HG02588 (cell line): ENCODE measurements around the gene GLB1L3.
A peak's percentile ranks its signal among the peaks of the same experiment; 100 is the strongest.
"Not testable (repeated sequence)": the region's sequence is repeated elsewhere in the genome, so short reads cannot be mapped to it uniquely, and the experiment has no call there.

ENCODE experiments used
- ATAC-seq: cut with Tn5 transposase; IDR thresholded peaks from one replicate; pipeline ENCODE4 v1.9.1; 2021; ENCODE audit warnings: mild to moderate bottlenecking, moderate library complexity; ENCODE audit not compliant: unreplicated experiment

The GLB1L3 gene

DNA sequence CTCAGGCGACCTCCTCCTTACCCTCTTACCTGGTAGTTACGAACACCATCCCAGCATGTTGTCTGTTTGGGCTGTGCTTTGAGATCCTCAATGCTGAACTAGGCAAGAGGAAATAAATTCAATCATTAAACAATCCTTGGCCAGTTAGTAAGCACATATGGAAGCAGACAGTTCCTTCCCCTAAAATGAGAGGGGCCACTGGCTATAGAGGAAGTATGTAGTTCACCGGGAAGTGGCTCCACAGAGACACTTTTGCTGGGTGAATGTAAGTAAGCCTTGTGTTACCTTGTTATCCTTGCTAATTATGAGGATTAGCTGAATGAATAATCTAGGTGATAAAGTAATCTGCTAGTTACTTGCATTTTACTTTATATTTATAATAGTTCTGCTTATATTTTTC, 25.9 kb upstream of the GLB1L3 start:
- no peak for ATAC-seq

DNA sequence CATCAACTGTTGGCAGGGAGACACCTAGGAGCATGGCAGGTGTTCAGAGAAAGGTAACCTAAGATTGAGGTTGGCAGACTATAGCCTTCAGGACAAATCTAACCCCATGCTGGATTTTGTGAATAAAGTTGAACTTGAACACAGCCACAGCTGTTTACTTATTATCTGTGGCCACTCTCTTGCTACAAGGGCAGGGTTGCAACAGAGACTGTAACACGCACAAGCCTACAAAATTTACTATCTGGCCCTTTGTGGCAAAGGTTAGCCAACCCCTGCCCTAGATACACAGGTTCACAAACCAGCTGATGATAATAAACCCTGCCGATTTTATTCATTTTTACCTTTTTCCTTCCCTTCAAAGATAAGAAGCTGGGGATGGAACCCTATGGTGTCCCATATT, 25.5 kb upstream of the GLB1L3 start:
- no peak for ATAC-seq

DNA sequence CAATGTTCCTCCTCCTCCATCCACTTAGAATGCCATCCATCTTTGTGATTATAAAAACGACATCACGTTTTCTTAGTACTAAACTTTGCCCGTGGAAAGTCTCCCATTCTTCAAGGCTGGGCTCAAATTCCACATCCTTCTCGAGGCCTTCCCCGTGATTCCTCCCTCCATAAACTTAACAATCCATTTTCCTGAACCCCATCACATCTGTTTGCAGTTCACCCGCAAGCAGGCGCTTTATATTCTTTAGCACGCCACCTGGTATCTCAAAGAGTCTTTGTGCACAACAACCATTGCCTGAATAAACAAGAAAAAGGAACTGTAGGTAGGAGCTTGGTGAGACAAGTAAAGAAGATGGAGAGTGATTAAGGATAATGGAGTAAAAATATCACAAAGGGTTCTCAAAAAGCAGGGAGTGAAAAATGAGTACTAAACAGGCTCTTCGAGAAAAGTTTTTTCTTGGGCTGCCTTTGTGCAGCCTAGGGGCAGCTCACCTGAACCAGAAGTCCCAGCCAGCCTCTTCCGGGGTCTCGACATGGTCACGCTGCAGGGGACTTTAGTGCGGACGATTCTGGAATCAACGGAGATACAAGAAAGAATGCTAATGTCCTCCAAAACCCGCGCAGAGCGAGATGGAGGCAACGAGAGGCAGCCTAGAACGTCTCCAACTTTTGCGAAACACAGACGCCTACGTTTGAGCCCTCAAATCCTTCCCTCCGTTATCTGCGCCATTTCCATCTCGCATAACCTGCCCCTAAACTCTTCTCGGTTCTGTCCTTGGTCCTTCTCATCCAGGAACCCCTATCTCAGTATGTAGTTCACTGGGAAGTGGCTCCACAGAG, 23.6 kb upstream of the GLB1L3 start:
- ATAC-seq, result peak; percentile 24

DNA sequence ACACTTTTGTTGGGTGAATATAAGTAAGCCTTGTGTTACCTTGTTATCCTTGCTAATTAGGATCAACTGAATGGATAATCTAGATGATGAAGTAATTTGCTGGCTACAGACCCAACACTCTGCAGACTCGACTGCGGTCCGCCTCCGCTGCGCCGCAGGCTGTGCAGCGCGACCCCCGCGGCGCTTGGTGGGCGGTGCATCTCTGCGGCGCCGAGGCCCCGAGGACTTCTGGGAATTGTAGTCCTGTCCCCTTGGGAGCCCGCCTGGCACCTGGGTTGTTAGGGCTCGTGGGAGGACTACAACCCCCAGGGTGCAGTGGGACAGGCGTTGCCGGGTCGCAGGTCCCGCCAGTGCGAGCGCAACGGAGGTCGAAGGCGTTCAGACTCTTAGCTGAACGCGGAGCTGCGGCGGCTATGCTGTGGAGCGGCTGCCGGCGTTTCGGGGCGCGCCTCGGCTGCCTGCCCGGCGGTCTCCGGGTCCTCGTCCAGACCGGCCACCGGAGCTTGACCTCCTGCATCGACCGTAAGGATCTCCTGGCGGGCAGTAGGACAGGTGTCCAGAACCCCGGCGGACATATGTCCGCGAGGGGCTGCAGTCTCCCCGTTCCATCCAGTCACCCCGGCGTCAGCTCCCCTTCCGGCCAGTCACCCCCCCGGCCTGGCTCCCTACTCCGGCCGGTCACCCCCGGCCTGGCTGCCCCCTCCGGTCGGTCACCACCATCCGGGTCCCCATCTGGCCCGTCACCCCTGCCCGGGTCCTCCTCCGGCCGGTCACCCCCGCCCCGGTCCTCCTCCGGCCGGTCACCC, 22.8 kb upstream of the GLB1L3 start, which contains the start of the genes ACAD8 and THYN1:
Gene ACAD8, plus strand, starts transcription at position 381 of the 806 bp plus-strand sequence. Its CDS starts 33 bp downstream, at position 414.
Gene THYN1, minus strand, starts transcription at position 165 of the 806 bp plus-strand sequence. CDS start 470 bp downstream, outside the sequence.
- peak; percentile 100 for ATAC-seq

DNA sequence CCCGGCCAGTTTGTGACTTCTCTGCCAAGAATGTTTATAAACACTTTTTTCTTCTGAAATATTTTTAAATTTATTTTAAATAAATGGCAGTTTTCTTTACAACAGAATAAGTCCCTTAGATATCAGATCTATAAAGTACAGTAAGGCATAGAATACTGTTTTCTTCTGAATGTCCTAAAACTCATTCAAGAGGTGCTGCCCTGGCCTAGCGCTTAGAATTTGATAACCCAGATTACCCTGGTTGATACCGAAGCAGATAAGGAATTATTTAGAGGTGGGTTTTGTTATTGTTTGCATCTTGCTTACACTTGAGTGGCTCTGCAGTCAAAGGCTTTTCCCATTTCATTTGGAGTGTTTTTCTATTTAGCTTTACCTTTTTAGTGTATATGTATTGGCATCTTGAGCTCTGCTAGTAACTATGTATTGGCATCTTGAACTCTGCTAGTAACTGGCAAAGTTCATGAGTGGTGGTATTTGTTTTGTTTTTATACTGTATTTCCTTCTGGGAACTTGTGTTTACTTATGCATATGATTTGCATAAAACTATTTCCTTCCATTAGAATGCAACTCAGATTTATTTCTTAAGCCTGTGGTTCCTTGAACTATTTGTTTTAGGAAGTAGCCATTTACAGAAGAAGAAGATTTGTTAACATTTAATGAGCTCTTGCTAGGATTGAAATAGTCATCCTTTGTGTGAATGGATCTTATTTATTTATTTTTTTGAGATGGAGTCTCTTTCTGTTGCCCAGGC, 21.6 kb upstream of the GLB1L3 start:
- ATAC-seq, result no peak

DNA sequence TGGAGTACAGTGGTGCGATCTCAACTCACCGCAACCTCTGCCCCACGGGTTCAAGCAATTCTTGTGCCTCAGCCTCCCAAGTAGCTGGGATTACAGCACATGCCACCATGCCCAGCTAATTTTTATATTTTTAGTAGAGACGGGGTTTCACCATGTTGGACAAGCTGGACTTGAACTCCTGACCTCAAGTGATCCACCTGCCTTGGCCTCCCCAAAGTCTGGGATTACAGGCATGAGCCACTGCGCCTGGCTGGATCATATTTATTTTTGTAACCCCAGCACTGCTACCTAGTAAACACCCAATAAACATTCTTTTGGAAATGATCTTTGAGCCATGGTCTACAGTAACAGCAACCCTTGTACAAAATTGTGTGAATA, 21.0 kb upstream of the GLB1L3 start:
- not testable (repeated sequence) for ATAC-seq

DNA sequence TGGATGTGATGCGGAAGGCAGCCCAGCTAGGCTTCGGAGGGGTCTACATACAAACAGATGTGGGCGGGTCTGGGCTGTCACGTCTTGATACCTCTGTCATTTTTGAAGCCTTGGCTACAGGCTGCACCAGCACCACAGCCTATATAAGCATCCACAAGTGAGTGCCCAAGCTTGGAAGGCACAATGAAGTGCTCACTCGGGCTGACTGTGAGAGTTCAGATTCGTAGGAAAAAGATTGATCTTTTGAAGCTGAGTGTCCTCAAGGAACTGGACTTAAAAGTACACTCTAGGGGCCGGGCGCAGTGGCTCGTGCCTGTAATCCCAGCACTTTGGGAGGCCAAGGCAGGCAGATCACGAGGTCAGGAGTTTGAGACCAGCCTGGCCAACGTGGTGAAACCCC, 19.1 kb upstream of the GLB1L3 start:
- no peak for ATAC-seq

DNA sequence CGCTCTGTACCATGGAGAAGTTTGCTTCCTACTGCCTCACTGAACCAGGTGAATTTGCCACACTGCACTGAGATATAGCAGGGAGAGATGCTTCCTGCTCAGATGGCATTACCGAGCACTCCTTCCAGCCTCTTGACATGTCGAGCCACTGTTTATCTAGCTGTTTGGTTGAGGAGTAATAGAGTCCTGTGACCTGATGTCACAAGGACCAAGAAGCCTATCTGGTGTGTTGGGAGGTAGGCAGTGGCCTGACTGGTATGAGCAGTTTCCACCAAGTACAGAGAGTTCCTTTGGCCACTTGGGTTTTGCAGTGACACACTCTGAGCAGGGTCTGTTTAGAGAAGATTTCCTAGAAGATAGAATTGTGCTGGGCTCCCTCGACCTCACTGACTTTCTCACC, 17.6 kb upstream of the GLB1L3 start:
- no peak for ATAC-seq

DNA sequence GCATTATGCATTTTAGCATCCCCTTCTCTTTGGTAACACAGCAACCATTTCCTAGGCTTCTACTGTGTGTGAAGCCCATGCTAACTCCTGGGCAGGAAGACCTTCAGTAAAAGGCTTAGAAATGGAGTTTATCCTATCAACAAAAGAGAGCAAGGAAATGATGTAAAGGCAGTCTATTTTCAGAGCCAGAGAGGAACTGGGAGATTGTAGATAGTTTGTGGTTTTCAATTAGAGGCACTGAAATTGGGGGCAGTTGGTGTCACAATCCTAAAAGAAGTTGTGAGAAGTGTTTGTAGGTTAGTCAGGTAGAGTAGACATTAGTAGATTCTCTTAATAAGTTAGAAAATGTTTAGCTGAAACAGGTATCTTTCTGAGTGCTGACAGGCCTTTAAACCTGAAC, 15.7 kb upstream of the GLB1L3 start:
- no peak for ATAC-seq

DNA sequence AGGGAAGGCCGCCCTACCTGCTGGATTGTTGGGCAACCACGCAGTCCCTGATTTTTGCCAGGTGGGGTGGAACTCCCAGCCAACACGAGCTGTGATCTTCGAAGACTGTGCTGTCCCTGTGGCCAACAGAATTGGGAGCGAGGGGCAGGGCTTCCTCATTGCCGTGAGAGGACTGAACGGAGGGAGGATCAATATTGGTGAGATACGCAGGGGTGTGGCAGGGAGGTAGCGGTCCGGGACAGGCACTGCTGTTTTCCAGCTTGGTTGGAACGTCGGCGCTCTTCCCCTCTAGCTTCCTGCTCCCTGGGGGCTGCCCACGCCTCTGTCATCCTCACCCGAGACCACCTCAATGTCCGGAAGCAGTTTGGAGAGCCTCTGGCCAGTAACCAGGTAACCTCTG, 15.2 kb upstream of the GLB1L3 start:
- no peak for ATAC-seq

DNA sequence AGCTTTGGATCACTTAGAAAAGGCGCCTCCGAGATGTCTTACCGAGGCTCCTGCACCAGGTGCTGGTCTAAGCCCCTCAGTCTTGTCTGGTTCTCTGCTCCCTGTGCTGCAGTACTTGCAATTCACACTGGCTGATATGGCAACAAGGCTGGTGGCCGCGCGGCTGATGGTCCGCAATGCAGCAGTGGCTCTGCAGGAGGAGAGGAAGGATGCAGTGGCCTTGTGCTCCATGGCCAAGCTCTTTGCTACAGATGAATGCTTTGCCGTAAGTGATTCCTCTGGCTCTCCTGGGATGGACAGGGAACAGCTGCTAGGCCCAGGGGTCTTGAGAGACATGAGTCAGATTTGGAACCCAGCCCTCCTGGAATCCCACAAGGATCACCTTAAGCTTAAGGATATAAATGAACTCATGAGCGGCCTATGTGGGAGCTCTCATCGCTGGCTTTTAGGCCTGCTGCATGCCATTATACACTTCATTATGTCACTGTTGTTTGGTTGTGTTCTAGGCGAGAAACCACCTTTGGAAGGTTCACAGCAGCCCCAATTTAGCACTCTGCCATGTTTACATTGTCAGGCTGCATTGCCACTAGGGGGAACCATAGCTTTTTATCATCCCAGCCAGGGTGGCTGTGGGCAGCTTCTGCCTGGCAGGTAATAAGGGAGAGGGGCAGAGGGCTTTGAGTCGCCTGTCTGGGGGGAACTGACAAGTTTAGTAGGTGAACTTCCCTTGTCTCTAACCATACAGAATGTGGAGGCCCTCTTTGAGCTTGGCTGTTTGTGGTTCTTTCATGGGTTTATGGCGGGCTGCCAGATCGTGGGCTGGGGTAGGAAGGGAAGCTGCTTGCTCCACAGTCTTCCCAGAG, 14.3 kb upstream of the GLB1L3 start:
- no peak for ATAC-seq

DNA sequence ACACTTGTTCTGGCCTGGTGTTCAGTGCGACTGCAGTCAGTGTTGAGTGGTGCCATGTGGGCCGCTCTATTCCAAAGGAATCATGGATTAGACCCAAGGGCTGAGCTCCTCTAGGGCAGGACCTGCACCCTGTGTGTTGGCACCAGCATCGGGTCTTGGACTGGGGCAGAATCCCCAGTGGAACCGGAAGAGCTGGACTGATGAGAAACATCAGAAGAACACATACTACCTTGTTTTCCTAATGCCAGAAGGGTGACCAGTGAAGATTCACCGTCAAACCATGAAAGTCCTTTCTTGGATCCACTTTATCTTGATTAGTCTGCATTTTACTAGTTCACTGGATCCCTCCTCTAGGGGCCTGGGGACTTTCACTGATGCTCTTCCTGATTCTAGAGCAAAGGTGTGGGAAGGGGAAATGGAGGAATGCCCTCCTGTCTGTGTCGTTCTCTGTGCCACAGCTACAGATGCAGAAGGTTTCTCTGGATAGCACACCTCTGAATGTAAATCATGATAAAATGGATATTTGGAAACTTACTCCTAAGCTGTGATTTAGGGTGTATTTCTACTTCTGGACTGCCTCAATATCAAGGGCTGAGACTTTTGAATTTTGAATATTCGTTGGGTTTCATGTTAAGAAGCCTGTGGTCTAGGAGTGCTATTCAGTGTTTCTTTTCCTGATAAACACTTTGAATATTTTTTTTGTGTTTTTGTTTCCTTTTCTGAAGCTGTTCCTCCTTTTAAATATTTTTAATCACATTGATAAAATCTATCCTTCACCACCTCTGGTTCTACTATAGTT, 11.0 kb upstream of the GLB1L3 start:
- ATAC-seq, result no peak

DNA sequence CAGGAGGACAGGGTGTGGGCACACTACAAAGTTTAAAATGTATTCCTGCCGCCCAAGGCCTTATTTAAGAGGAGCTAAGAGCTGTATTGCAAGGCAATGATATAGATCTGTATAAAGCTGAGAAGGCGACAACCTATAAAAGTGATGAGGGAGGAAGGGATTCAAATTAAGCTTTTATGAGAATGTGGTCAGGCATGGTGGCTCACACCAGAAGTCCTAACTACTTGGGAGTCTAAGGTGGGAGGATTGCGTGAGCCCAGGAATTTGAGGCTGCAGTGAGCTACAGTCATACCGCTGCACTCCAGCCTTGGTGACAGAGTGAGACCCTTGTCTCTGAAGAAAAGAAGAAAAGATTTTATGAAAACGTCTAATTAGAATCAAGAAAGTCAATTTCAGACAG, 9.7 kb upstream of the GLB1L3 start:
- ATAC-seq, result no peak

DNA sequence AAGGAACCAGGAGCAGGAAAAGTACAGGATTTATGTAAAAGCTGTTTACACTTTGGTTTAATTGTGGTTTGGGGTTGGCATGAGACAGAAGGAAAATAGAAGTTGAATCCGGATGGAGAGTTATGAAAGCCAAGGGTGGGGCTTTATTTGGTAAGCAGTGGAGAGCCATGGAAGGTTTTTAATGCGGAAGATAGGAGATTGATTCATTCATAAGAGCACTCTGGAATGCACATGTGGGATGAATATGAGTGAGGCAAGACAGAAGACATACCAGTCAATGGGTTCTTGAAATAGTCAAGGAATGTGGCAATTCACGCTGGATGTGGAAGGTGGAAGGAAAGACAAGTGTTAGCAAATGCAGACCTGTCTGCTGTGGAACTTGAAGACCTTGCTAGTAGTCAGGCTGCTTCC, 9.3 kb upstream of the GLB1L3 start:
- ATAC-seq, result no peak

DNA sequence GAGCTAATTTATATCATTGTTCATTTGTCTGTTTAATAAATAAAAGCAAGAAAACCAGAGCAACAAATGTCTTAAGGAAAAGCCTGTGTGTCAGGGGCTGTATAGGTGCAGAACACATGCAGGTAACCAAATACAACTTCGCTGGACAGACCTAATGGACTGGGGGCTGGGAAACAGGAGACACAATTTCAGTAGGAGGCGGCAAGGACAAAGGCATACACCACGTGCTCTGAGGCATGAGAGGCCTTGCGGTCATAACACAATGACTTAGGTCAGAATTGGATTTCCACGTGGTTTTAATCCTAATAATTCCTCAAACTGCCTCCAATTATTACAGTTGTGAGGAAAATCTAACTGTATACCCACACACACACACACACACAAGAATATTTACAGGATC, 8.7 kb upstream of the GLB1L3 start:
- no peak for ATAC-seq

DNA sequence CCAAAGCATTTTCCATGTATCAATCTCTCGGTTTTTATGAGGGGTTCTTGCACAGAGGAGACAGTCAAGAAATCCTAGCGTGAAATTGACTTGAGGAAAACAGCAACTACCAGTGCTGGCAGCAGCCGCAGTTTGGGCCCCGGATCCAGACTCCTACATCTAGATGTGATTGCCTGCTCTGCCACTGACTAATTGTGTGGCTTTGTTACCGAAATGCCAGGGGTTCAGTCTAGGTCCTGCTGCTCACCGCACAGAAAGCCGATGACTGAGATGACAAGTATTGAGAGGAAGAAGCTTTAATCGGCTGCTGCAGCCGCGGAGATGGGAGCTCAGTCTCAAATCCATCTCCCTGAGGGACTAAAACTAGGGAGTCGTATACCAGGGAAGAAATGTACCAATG, 8.2 kb upstream of the GLB1L3 start:
- no peak for ATAC-seq

DNA sequence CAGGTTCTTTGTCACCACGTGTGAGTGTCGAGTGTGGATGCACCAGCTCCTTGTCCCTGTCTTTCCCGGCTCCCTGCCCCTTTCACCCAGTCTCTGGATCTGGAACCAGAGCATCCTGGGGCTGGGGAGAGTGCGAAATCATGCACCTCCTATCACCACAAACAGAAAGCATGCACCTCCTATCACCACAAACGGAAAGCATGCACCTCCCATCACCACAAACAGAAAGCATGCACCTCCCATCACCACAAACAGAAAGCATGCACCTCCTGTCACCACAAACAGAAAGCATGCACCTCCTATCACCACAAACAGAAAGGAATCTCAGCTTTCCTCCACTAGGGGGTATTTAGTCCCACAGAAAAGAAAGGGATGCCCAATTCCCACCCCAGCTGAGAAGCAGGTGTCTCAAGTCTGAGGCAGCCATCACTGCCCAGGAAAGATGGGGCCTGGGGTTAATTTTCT, 5.9 kb upstream of the GLB1L3 start:
- ATAC-seq, result no peak

DNA sequence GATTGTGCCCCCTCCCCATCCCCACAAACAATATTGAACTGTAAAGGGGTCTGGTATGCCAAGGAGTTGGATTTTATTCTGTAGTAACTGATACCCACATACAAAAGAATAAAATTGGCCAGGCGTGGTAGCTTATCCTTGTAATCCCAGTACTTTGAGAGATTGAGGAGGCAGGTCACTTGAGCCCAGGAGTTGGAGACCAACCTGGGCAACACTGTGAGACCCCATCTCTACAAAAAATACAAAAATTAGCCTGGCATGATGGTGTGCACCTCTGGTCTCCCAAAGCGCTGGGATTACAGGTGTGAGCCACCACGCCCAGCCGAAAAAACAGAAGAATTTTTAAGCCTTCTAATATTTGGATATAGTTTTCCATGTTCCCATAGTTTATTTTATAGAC, 4.2 kb upstream of the GLB1L3 start:
- no peak for ATAC-seq
